GM10847 (cell line): ENCODE results near the gene IFNAR2.

Experiments
- POLR2A ChIP-seq: IDR thresholded peaks from 2 replicates; pipeline ENCODE4 v1.6.1; 2011; ENCODE audit not compliant: insufficient read length; ENCODE audit errors: extremely low read depth

The IFNAR2 gene

DNA sequence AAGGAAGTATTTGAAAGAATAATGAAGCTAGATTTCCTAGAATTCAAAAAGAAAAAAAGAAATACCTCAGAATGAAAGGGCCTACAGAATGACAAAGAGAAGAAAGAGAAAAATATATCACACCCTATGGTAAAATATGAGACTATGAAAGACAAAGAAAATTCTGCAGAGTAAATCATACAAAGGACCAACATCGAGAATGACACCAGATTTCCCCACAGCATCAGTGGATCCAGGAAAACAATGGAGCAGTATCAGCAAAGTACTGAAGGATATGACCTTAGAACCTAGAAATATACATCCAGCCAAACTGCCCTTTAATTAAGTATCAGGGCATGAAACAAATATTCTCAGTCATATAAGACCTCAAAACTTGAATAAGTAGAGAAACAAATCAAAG is 21.2 kb upstream of the IFNAR2 start:
- no peak for TF ChIP-seq POLR2A

DNA sequence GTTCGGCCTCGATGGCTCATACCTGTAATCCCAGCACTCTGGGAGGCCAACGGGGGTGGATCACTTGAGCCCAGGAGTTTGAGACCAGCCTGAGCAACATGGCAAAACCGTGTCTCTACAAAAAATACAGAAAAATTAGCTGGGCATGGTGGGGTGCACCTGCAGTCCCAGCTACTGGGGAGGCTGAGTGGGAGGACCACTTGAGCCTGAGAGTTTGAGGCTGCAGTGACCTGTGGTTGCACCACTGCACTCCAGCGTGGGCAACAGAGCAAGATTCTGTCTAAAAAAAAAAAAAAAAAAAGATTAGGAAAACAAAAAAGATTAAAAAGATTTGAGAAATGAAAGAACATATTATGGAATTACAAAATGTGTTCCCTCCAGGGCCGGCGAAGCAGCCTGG is 18.4 kb upstream of the IFNAR2 start:
- no peak for TF ChIP-seq POLR2A

DNA sequence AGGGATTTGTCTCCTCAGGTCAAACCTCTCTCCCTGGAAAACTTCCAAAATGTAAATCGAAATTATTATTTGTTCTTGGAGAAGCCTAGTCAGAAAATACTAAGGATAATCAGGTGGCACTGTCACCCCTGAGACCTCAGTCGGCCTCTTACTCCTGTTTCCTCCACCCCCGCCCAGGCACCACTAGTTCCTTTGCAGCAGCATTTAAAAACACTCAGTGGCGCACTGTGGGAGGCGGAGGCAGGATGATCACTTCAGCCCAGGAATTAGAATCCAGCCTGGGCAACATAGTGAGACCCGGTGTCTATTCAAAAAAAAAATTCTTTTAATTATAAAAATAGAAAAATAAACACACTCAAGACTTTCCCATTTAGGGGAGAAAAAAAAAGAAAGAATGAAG is 18.0 kb upstream of the IFNAR2 start:
- no peak for TF ChIP-seq POLR2A

DNA sequence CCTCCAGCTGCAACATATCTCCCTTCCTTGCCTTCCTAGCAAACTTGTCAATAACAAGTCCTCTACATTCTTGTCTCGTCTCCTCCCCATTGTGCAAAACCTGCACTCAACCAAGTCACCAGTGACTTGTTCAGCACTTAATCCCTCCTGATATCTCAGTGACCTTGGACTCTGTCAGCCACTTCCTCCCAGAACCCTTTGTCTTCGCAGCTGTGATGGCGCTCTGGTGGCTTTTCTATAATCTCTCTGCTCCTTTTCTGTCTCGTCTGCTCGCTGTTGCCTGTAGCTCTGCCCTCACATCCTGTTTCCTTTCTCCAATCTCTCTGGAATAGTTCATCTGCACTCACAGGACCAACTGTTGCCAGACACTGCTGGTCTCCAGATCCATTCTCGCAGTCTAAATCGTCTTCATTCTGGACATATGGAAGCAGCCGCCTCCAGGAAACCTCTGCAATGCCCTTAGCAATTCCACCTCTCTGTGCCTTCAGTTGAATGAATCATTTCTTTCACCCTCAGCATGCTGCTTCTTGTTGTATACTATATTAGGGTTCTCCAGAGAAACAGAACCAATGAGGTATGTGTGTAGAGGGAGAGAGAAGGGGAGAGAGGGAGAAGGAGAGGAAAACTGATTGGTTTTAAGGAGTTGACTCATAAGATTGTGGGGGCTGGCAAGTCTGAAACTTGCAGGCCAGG is 17.4 kb upstream of the IFNAR2 start:
- no peak for TF ChIP-seq POLR2A

DNA sequence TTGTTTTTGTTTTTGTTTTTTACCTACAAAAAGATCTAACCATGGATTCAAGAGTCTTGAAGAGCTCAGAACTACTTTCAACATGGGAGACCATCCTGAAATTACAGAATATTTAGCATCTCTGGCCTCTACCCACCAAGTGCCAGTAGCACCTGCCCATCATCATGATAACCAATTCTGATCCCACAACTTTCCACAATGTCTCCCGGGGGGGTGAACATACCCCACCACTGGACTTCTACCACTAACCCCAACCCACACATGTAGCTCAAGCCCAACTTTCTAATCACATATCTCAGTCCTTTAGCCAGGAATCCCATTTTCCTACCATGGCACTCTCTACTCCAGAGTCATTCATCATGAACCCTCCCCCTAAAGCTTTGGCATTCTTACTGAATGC is 15.7 kb upstream of the IFNAR2 start:
- no peak for TF ChIP-seq POLR2A

DNA sequence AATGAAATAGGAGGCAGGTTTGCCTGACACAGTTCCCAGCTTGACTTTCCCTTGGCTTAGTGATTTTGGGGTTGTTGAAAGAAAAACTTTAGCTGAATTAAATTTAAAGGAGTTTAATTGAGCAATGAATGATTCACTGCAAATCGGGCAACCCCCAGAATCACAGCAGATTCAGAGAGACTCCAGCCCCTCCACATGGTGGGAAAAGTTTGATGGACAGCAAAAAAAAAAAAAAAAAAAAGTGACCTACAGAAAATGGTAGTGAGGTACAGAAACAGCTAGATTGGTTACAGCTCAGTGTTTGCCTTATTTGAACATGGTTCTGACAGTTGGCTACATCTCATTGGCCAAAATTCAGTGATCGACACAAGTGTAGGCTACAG is 12.6 kb upstream of the IFNAR2 start:
- no peak for TF ChIP-seq POLR2A

DNA sequence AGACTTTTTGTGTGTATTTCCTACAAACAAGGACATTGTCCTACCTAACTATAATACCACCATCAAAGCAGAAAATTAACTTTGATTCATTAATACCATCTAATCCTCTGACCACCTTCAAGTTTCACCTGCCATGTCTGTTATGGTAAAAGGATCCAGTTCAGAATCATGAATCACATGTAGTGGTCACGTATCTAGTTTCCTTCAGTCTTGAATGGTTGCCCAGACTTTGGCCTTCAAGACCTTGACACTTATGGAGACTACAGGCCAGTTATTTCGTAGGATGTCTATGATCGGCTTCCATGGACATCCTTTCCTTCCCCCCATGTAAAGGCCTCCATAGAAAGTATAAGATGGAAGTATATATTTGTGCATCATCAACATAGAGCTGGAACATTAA is 10.4 kb upstream of the IFNAR2 start:
- TF ChIP-seq POLR2A = no peak

DNA sequence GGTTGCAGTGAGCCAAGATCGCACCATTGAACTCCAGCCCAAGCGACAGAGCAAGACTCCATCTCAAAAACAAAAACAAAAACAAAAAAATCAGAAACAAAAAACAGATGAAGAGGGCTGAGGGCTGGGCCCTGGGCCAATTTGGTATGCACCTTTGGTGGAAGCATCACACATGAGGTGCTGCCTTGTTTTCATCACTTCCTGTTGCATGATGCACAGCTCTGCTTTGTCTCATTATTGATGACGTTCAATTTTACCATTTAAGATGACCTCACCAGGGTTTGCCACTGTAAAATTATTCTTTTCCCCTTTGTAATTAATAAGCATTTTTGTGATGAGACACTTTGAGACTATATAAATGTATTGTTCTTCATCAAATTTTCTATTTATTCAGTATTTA is 9.8 kb upstream of the IFNAR2 start:
- TF ChIP-seq POLR2A = no peak

DNA sequence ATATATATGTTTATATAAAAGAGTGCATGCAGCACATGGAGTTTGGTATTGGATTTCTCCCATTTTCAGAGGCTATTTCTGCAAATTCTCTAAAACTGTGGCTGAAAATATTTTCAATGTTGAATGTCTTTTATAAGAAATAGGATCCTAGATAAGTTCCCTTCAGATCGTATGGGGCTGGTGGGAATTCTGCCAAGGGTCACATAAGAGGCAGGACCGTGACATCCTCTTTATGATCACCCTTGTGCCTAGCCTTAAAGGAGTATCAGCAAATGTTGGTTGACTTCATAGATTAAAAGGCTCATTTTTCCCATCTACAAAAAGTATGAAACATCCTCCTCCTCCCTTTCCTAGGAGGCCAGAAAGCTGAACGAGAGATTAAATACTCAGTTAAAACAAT is 1.3 kb upstream of the IFNAR2 start:
- no peak for TF ChIP-seq POLR2A

DNA sequence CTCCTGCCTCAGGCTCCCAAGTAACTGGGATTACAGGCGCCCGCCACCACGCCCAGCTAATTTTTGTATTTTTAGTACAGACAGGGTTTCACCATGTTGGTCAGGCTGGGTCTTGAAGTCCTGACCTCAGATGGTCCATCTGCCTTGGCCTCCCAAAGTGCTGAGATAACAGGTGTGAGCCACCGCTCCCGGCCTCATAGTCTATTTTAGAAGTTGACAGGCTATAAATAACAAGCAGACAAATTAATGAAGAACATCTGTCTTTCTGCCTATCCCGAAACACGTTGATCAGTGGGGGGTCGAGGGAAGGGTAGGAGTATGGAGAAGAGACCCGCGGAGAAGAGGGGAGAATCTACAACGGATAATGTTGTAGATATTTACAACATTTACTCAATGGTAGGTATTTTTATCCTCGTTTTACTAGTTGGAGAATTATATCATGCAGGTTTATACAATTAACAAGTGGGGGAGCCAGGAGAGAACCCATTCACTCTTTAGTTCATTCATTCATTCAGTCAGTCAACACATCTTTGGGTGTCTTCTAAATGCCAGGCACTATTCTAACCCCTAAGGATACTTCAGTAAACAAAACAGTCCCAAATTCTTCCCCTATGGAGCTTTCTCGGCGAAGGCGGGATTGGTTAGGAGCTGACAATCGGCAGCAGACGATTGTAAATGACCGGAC is 497 bp upstream of the IFNAR2 start:
- no peak for TF ChIP-seq POLR2A

DNA sequence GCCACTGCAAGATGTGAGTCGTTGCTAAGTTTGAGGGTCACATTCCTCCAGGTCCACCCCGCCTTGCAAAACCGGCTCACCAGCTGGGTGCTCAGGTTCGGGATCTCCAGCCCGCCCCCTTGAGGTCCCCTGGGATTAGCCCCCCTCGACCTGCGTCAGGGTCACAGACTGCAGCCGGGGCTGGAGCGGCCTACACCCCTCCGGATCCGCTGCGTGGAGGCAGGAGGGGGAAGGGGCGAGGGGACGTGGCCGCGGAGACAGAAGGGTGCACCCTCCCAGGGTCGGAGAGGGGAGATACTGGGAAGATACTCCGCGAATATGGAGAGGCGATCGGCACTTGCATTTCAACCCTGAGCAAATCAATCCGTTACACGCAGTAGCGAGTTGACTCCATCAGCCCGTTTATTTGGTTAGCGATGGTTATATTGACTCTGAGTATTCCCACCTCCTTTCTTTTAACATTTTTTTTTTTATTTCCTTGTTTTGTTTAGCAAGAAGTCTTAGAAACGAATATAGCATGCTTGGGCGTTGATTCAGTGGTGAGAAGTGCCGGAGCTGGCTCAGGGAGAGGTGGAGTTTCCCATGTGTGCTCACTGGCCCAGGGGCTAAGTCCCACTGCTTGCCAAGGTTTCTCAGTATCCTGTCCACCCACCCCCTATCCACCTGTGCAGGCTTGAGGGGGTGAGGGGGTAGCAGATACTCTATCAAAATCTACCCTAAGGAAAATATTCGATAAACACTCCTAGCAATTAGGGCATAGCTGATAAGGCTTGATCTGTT is 997 bp downstream of the IFNAR2 start:
- TF ChIP-seq POLR2A = peak; percentile 16

DNA sequence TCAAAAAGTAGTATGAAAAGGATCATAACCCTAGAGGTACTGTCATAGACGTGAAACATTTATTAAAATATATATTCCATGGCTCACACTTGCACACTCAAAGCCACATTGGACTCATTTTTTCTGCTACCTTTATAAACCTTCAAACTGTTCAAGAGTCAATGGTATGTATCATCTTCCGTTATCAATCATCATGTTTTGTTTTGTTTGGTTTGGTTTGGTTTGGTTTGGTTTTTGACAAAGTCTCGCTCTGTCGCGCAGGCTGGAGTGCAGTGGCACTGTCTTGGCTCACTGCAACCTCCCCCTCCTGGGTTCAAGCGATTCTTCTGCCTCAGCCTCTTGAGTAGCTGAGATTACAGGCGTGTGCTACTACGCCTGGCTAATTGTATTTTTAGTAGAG is 1.8 kb downstream of the IFNAR2 start:
- no peak for TF ChIP-seq POLR2A

DNA sequence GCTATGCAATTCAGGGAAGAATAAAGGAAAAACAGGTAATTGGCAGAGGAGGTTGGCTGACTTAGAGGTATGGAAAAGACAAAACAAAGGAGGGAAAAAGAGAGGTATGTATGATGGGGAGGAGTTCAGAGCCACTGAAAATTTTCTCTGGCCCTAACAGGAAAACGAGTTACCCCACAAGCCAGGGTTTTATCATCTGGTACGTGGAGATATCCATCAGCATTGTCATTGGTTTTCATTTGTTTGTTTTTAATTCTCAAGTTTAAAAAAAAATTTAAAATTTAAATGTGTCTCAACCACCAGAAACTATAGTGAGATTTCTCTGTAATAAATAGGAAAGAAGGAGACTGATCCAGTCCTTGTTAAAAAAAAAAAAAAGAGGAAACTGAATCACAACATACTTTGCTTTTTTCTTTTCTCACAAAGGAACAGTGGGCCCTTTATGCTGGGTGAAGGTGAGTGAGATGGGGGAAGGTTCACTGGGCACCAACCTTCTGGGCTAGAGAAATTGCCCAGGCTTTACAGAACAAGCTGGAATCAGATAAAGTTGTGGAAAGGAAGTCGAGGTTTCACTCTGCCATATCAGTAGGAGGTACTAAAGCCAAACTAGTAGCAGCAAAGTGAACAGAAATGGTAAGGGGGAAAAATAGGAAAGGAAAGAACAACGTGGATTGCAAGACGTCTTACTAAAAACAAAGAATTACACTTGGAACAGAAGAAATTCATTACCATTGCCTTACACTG is 2.7 kb downstream of the IFNAR2 start:
- no peak for TF ChIP-seq POLR2A

DNA sequence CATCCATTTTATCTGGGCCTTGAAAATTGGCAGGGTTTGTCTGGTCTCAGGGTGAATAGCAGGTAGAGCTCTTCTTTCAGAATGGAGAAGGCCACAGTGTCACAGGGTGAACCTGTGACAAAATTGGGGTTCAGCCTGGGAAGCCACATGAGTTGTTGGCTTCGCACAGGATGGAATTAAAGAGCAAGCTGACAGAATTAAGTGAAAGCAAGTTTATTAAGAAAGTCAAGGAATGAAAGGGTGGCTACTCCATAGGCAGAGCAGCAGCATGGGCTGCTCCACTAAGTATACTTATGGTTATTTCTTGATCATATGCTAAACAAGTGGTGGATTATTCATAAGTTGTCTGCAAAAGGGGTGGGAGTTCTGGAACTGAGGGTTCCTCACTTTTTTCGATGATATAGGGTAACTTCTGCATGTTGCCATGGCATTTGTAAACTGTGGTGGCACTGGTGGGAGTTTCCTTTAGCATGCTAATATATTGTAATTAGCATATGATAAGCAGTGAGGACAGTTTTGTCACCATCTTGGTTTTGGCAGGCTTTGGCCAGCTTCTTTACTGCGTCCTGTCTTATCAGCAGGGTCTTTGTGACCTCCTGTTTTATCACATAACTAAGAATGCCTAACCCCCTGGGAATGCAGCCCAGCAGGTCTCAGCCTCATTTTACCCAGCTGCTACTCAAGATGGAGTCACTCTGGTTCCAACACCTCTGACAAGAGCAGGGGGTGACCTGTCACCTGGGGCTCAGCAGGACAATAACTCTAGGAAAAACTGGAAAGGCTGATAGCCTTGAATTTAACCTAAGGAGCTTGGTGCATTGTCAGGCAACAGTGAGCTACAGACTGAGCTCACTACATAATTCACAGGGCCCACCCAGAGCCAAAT is 5.1 kb downstream of the IFNAR2 start:
- TF ChIP-seq POLR2A = no peak

DNA sequence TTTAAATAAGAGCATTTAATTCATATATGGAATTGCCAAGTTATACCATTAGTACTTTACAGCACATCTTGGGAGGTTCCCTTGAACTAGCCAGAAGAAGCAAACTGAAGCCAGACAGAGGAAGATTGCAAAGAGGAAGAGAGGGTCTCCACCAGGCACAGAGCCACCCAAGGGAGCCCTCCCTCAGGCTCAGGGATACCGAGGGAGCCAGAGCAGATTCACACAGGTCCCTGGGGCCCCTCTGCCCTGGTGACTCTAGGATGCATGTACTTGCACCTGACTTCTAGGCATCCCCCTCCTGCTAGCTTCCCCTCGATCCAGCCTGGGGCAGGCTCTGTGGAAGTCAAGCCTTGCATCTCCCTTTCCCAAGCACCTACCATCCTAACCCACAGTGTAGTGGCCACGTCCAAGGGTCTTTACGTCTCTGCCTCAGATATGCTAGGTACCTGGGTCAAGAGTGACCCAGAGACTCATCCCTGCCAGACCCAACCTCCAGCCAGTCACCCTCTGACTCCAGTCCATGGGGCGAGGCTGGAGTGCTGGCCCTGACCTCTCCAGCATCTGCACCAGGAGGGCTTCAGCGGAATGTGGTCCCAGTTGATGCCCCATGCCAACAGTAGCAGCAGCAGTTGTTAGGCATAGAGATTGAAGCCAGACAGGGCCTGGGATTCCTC is 6.4 kb downstream of the IFNAR2 start:
- TF ChIP-seq POLR2A = no peak

DNA sequence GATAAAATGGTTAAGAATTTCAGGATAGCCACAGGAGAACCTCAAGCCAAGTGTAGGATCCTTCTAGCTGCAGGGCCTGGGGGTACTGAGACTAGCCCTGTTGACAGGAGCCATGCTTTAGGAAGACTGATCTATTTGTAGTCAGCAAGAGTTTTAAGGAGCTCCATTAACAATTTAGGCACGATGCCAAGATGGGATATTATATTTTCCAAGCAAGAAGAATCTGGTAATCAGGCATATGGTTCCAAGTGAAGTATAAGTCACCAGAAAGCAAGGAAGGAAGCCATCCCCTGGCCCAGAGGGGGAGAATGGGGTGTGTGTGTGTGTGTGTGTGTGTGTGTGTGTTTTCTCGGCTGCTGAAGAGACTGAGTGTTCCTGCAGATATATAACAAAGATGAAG is 7.0 kb downstream of the IFNAR2 start:
- TF ChIP-seq POLR2A = no peak
